Measurements from ENCODE around the gene ORC4.

ORC4 gene

GRCh38 chr2:147909178-147909577 is 111.4 kb downstream of the ORC4 start:
- peaks cover 6% of the 10 kb centered on the region; the same call in 1 of the 2 replicates for H3K4me1 ChIP-seq
- DNase-seq (ENCODE audit: low spot score in 2 of 2), result no peak
- H3K36me3 ChIP-seq (replicated peaks), result no peaks in the 10 kb centered on the region
- in situ Hi-C loops (cut with MboI; ENCODE audit: low sequenced_read_pairs), result loop anchor here (25.0 kb wide), 2 partner anchors 822 to 997 kb away; no protein-coding TSS in a partner anchor
- no peaks in the 10 kb centered on the region for H3K9me3 ChIP-seq
- H3K4me3 ChIP-seq, result no peak overlapping the region
- no peaks in the 10 kb centered on the region for H3K27me3 ChIP-seq (ENCODE audit: low read depth)

- no peaks in the 10 kb centered on the region; the same call in 1 of the 2 replicates for H3K36me3 ChIP-seq (replicated peaks)
- H3K9me3 ChIP-seq, result no peaks in the 10 kb centered on the region
- H3K4me3 ChIP-seq, result no peak overlapping the region
- in situ Hi-C loops (cut with MboI; ENCODE audit: low sequenced_read_pairs), result loop anchor here (25.0 kb wide), 2 partner anchors 817 to 992 kb away; no protein-coding TSS in a partner anchor
- H3K4me1 ChIP-seq, result peaks cover 5% of the 10 kb centered on the region
- H3K27me3 ChIP-seq (ENCODE audit: low read depth), result no peaks in the 10 kb centered on the region
- DNase-seq (ENCODE audit: low spot score in 2 of 2), result no peak
Measured at GRCh38 chr2:147904051-147904450, 116.5 kb downstream of the ORC4 start.

GRCh38 chr2:147888680-147889079 is 131.9 kb downstream of the ORC4 start:
- no peaks in the 10 kb centered on the region for H3K9me3 ChIP-seq
- no peaks in the 10 kb centered on the region for H3K36me3 ChIP-seq (replicated peaks)
- no peak for DNase-seq (ENCODE audit: low spot score in 2 of 2)
- in situ Hi-C loops (cut with MboI; ENCODE audit: low sequenced_read_pairs), result no loop called here
- peaks cover 4% of the 10 kb centered on the region; the same call in 1 of the 2 replicates for H3K4me1 ChIP-seq
- H3K27me3 ChIP-seq (ENCODE audit: low read depth), result no peaks in the 10 kb centered on the region
- H3K4me3 ChIP-seq, result no peak overlapping the region

- H3K4me1 ChIP-seq, result no peaks in the 10 kb centered on the region; the same call in 1 of the 2 replicates
- no peaks in the 10 kb centered on the region for H3K36me3 ChIP-seq (replicated peaks)
- in situ Hi-C loops (cut with MboI; ENCODE audit: low sequenced_read_pairs), result no loop called here
- H3K27me3 ChIP-seq (ENCODE audit: low read depth), result no peaks in the 10 kb centered on the region
- DNase-seq (ENCODE audit: low spot score in 2 of 2), result no peak
- no peaks in the 10 kb centered on the region for H3K9me3 ChIP-seq
- no peak overlapping the region for H3K4me3 ChIP-seq
Measured at GRCh38 chr2:147886136-147886535, 134.4 kb downstream of the ORC4 start.

GRCh38 chr2:147884830-147885229 is 135.7 kb downstream of the ORC4 start:
- no peaks in the 10 kb centered on the region for H3K36me3 ChIP-seq (replicated peaks)
- H3K27me3 ChIP-seq (ENCODE audit: low read depth), result no peaks in the 10 kb centered on the region
- H3K4me3 ChIP-seq, result no peak overlapping the region
- no peaks in the 10 kb centered on the region for H3K9me3 ChIP-seq
- H3K4me1 ChIP-seq, result no peaks in the 10 kb centered on the region; the same call in 1 of the 2 replicates
- no peak for DNase-seq (ENCODE audit: low spot score in 2 of 2)
- in situ Hi-C loops (cut with MboI; ENCODE audit: low sequenced_read_pairs), result no loop called here

GRCh38 chr2:147882631-147883030 is 137.9 kb downstream of the ORC4 start:
- Histone ChIP-seq H3K4me1 (no peaks in the 10 kb centered on the region; the same call in 1 of the 2 replicates), H3K4me3 (no peak overlapping the region), H3K27me3 (ENCODE audit: low read depth) (no peaks in the 10 kb centered on the region), H3K36me3 (replicated peaks) (no peaks in the 10 kb centered on the region), H3K9me3 (no peaks in the 10 kb centered on the region)
- in situ Hi-C loops (cut with MboI; ENCODE audit: low sequenced_read_pairs), result no loop called here
- DNase-seq (ENCODE audit: low spot score in 2 of 2), result no peak
